Fibroblast of lung (primary cell): Measurements from ENCODE around the gene LIG1. TPM values are rescaled to one million over a fixed set of nuclear protein-coding genes. Genes with fewer than 3 reads are reported as not detected.
A peak's percentile ranks its signal among the peaks of the same experiment; 100 is the strongest.

Experiments
- DNase-seq, 2 donors: peaks; one replicate each; pipeline versions ENCODE4 v3.0.0 to v3.0.0-alpha.2; 2010; ENCODE audit warnings: low read depth in 2 of 2
- H2AFZ ChIP-seq: 2 replicates; pipeline ENCODE4 v1.5.1; 2012; ENCODE audit warnings: low read length, control low read depth, inconsistent platforms
- H3K27ac ChIP-seq: 2 replicates; pipeline ENCODE4 v1.5.1; 2011; ENCODE audit warnings: low read length, control low read depth; ENCODE audit not compliant: insufficient read depth
- H3K27me3 ChIP-seq: 2 replicates; pipeline ENCODE4 v1.5.1; 2011; ENCODE audit warnings: mild to moderate bottlenecking, low read length; ENCODE audit not compliant: control insufficient read depth, insufficient read depth
- H3K36me3 ChIP-seq: 2 replicates; pipeline ENCODE4 v1.5.1; 2011; ENCODE audit warnings: low read length; ENCODE audit not compliant: control insufficient read depth, insufficient read depth
- H3K4me1 ChIP-seq: 2 replicates; pipeline ENCODE4 v1.5.1; 2011; ENCODE audit warnings: low read length; ENCODE audit not compliant: control insufficient read depth, insufficient read depth; ENCODE audit errors: extremely low read depth
- H3K4me2 ChIP-seq: 2 replicates; pipeline ENCODE4 v1.5.1; 2011; ENCODE audit warnings: low read length, control low read depth; ENCODE audit not compliant: insufficient read depth; ENCODE audit errors: extremely low read depth
- H3K4me3 ChIP-seq, 4 experiments: fragments of 200-600 bp in 1 of 4; sonication (generic) in 1 of 4; replicated peaks in 1 of 4; 2 replicates each; pipeline ENCODE4 v1.5.1; 2011 to 2016; ENCODE audit warnings: low read length in 4 of 4, low read depth in 3 of 4, mild to moderate bottlenecking in 3 of 4, control low read depth in 2 of 4, inconsistent platforms in 1 of 4, mixed read lengths in 1 of 4; ENCODE audit not compliant: insufficient read depth in 1 of 4; ENCODE audit errors: control extremely low read depth in 1 of 4
- H3K79me2 ChIP-seq: 2 replicates; pipeline ENCODE4 v1.5.1; 2012; ENCODE audit warnings: mild to moderate bottlenecking, low read length, inconsistent platforms; ENCODE audit not compliant: control insufficient read depth, insufficient read depth
- H3K9ac ChIP-seq: 2 replicates; pipeline ENCODE4 v1.5.1; 2011; ENCODE audit warnings: mild to moderate bottlenecking, low read length, control low read depth; ENCODE audit not compliant: insufficient read depth
- H3K9me3 ChIP-seq: 2 replicates; pipeline ENCODE4 v1.5.1; 2012; ENCODE audit warnings: low read depth, low read length; ENCODE audit not compliant: control insufficient read depth, insufficient read depth
- H4K20me1 ChIP-seq: 2 replicates; pipeline ENCODE4 v1.5.1; 2011; ENCODE audit warnings: low read length; ENCODE audit not compliant: control insufficient read depth, insufficient read depth; ENCODE audit errors: extremely low read depth
- EZH2 ChIP-seq: IDR thresholded peaks from 2 replicates; pipeline ENCODE4 v1.5.1; 2012; ENCODE audit warnings: low read length, control low read depth, mild to moderate bottlenecking; ENCODE audit errors: missing control alignments
- polyA plus RNA-seq, 2 donors: library from polyadenylated mRNA; depleted of rRNA in 1 of 2; stranded (reverse) in 1 of 2; unstranded in 1 of 2; fragments of >200 nt; gene quantifications; 2 replicates each; pipeline ENCODE4 v1.2.1, GENCODE V29; 2011 to 2012; ENCODE audit warnings: missing spikeins in 1 of 2
- total RNA-seq: library from RNA; depleted of rRNA; stranded (reverse); fragments of >200 nt; gene quantifications from 2 replicates; pipeline ENCODE4 v1.2.1, GENCODE V29; 2014
- TF ChIP-seq, protein P1 (sequence below), 2 donors: IDR thresholded peaks in 1 of 2; conservative IDR thresholded peaks in 1 of 2; 1 replicate in 1 of 2; 2 replicates in 1 of 2; pipeline ENCODE4 v1.5.1; 2011 to 2012; ENCODE audit warnings: low read length in 2 of 2, control low read depth in 1 of 2, inconsistent platforms in 1 of 2, low read depth in 1 of 2, mild to moderate bottlenecking in 1 of 2

LIG1 gene
- total and polyA plus RNA-seq, 2 donors (not counting 1 experiment from before 2014, with no cell fraction given), result 10.6 TPM

DNA sequence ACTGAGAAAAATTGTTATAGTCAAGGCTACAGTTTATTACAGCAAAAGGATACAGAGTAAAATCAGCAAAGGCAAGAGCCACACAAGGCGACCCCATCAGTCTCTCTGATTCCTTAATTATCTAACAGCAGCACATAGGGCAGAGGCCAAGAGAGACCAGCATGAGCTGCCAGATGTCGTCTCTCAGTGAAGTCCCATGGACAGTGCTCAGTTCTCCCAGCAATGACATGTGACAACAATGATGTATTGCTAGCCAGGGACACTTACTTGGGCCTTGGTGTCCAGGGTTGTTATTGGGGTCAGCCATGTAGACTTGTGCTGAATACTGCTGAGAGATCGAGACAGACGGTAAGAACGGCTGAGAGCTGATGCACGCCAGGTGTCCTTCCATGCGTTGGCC lies 22.6 kb upstream of the LIG1 start:
- no peaks in the 10 kb centered on the region for H3K27me3 ChIP-seq
- H3K9me3 ChIP-seq, result no peaks in the 10 kb centered on the region

GRCh38 chr19:48190885-48191284 lies 20.7 kb upstream of the LIG1 start:
- Histone ChIP-seq H3K4me2 (no peak overlapping the region), H3K27ac (no peak overlapping the region), H3K4me3 (no peak overlapping the region), H3K36me3 (peaks cover 2% of the 10 kb centered on the region), H3K9ac (no peak overlapping the region), H3K9me3 (no peaks in the 10 kb centered on the region), H2AFZ (no peak overlapping the region), H3K27me3 (no peaks in the 10 kb centered on the region), H4K20me1 (no peaks in the 10 kb centered on the region), H3K4me1 (no peaks in the 10 kb centered on the region), H3K79me2 (no peaks in the 10 kb centered on the region)
- TF ChIP-seq EZH2, result no peak
- TF ChIP-seq, protein P1, sequence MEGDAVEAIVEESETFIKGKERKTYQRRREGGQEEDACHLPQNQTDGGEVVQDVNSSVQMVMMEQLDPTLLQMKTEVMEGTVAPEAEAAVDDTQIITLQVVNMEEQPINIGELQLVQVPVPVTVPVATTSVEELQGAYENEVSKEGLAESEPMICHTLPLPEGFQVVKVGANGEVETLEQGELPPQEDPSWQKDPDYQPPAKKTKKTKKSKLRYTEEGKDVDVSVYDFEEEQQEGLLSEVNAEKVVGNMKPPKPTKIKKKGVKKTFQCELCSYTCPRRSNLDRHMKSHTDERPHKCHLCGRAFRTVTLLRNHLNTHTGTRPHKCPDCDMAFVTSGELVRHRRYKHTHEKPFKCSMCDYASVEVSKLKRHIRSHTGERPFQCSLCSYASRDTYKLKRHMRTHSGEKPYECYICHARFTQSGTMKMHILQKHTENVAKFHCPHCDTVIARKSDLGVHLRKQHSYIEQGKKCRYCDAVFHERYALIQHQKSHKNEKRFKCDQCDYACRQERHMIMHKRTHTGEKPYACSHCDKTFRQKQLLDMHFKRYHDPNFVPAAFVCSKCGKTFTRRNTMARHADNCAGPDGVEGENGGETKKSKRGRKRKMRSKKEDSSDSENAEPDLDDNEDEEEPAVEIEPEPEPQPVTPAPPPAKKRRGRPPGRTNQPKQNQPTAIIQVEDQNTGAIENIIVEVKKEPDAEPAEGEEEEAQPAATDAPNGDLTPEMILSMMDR (conservative IDR thresholded peaks at IDR 0.05 in 1 of 2, IDR thresholded peaks at IDR 0.05 in 1 of 2; ENCODE audit: low read depth in 1 of 2, low read length in 2 of 2), result no peak
- DNase-seq, result no peak

More for the DNA sequence above, 22.6 kb upstream of the LIG1 start:
- Histone ChIP-seq H3K36me3 (peaks cover 2% of the 10 kb centered on the region), H3K4me2 (no peak overlapping the region), H3K9ac (no peak overlapping the region), H2AFZ (no peak overlapping the region), H3K4me3 (no peak overlapping the region), H3K4me1 (peaks cover 2% of the 10 kb centered on the region), H4K20me1 (no peaks in the 10 kb centered on the region), H3K79me2 (no peaks in the 10 kb centered on the region), H3K27ac (no peak overlapping the region)
- TF ChIP-seq EZH2, result no peak
- TF ChIP-seq, protein P1 (conservative IDR thresholded peaks at IDR 0.05 in 1 of 2, IDR thresholded peaks at IDR 0.05 in 1 of 2; ENCODE audit: low read depth in 1 of 2, low read length in 2 of 2), result no peak
- DNase-seq, result no peak

DNA sequence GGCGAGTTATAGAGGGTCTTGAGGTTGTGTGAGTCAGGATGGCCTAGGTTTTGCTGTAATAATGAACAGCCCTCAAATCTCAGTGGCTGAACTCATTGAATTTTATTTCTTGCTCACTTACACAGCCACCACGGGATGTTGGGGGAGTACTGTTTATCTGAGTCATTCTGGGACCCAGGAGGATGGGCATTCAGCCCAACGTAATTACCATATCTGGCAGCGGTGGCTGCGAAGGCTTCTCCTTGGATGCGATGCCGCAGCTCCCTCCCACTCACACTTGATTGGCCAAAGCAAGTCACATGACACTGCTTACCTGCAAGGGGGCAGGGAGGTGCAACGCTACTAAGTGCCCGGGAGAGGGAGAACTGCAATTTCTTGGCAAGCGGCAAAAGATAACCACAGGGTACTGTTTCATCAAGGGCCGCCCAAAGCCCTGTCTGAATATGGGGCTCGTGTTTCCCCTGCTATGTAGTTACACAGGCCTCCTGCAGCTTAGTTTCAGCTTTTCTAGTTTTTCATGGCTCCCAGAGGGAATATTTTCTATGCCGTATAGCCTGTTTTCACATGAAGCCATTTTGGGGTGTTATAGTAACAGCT lies 20.2 kb upstream of the LIG1 start:
- peaks cover 2% of the 10 kb centered on the region for H3K36me3 ChIP-seq
- no peak overlapping the region for H3K4me2 ChIP-seq
- H3K4me3 ChIP-seq, result no peak overlapping the region
- no peaks in the 10 kb centered on the region for H4K20me1 ChIP-seq
- TF ChIP-seq, protein P1 (conservative IDR thresholded peaks at IDR 0.05 in 1 of 2, IDR thresholded peaks at IDR 0.05 in 1 of 2; ENCODE audit: low read depth in 1 of 2, low read length in 2 of 2), result peak in 1 of 2 donors; percentile 3
- no peak for TF ChIP-seq EZH2
- no peak overlapping the region for H2AFZ ChIP-seq
- no peaks in the 10 kb centered on the region for H3K9me3 ChIP-seq
- no peaks in the 10 kb centered on the region for H3K4me1 ChIP-seq
- no peaks in the 10 kb centered on the region for H3K27me3 ChIP-seq
- H3K79me2 ChIP-seq, result no peaks in the 10 kb centered on the region
- no peak overlapping the region for H3K27ac ChIP-seq
- DNase-seq, result peak; percentile 56 to 96
- no peak overlapping the region for H3K9ac ChIP-seq
